A673 (cell line): ENCODE data around the gene IARS1. TPM values are rescaled to one million over a fixed set of nuclear protein-coding genes. Genes with fewer than 3 reads are reported as not detected.

ENCODE experiments used
- BruUV-seq: library from RNA; stranded (reverse); fragments of 400-500 nt; replicated peaks from 2 replicates; lab custom pipeline; 2021; lab: Mats Ljungman, UMichigan
- CTCF ChIA-PET: fragments of 300-600 bp; sonication (Branson Sonifier 250); formaldehyde crosslinking; loops from one replicate; lab custom pipeline; 2022; ENCODE audit warnings: antibody characterized with exemption; lab: Charles Lee
- POLR2A ChIA-PET: fragments of 300-600 bp; sonication (Branson Sonifier 250); formaldehyde crosslinking; loops from one replicate; lab custom pipeline; 2022; ENCODE audit warnings: antibody characterized with exemption; ENCODE audit not compliant: low non-redundant PET; lab: Charles Lee
- DNase-seq: peaks from one replicate; pipeline ENCODE4 v3.0.0-alpha.2; 2015; ENCODE audit warnings: low spot score
- H3K27ac ChIP-seq: fragments of 200-600 bp; sonication (generic); 2 replicates; pipeline ENCODE4 v1.5.1; 2016; ENCODE audit warnings: mixed run types, low read depth, mild to moderate bottlenecking, mixed read lengths, antibody characterized with exemption, low read length; ENCODE audit not compliant: poor library complexity, severe bottlenecking
- H3K27me3 ChIP-seq: fragments of 200-600 bp; sonication (generic); replicated peaks from 2 replicates; pipeline ENCODE4 v1.6.1; 2017; ENCODE audit warnings: mixed run types, low read depth, mild to moderate bottlenecking, mixed read lengths, antibody characterized with exemption, low read length; ENCODE audit not compliant: insufficient read depth, poor library complexity
- H3K36me3 ChIP-seq: fragments of 200-600 bp; sonication (generic); 2 replicates; pipeline ENCODE4 v1.6.1; 2016; ENCODE audit warnings: mixed run types, mild to moderate bottlenecking, mixed read lengths, antibody characterized with exemption, low read length; ENCODE audit not compliant: insufficient read depth, poor library complexity, severe bottlenecking
- H3K4me1 ChIP-seq: fragments of 200-600 bp; sonication (generic); 2 replicates; pipeline ENCODE4 v1.6.1; 2017; ENCODE audit warnings: mixed run types, mild to moderate bottlenecking, mixed read lengths, antibody characterized with exemption, low read length; ENCODE audit not compliant: insufficient read depth, poor library complexity, severe bottlenecking
- H3K4me3 ChIP-seq: fragments of 200-600 bp; sonication (generic); 2 replicates; pipeline ENCODE4 v1.5.1; 2016; ENCODE audit warnings: low read depth, mixed run types, mild to moderate bottlenecking, mixed read lengths, low read length; ENCODE audit not compliant: poor library complexity, severe bottlenecking
- H3K9me3 ChIP-seq: fragments of 200-600 bp; sonication (generic); 2 replicates; pipeline ENCODE4 v1.6.1; 2016; ENCODE audit warnings: mixed run types, low read depth, mild to moderate bottlenecking, mixed read lengths, antibody characterized with exemption, low read length; ENCODE audit not compliant: poor library complexity, severe bottlenecking
- EZH2 ChIP-seq: fragments of 200-600 bp; sonication (generic); IDR thresholded peaks from 2 replicates; pipeline ENCODE4 v1.6.1; 2017; ENCODE audit warnings: borderline replicate concordance, low read depth, mild to moderate bottlenecking, mixed read lengths, antibody characterized with exemption, low read length; ENCODE audit not compliant: poor library complexity, severe bottlenecking
- intact Hi-C: fragments of 100-400 bp; cut with micrococcal nuclease; formaldehyde crosslinking; loops from one replicate; pipeline ENCODE4 v1.10.0; 2022; ENCODE audit not compliant: unreplicated experiment
- total RNA-seq: library from RNA; stranded (reverse); gene quantifications from 2 replicates; pipeline ENCODE4 v1.2.3, GENCODE V29; 2021
- TF ChIP-seq, protein P1 (sequence below): fragments of 300-800, 200-600 bp; sonication (generic); conservative IDR thresholded peaks from 2 replicates; pipeline ENCODE4 v1.5.1; 2017; ENCODE audit warnings: low read depth, mild to moderate bottlenecking, antibody characterized with exemption, low read length, moderate library complexity, mixed read lengths

Gene IARS1
- total RNA-seq, 1 experiment from 2014 or later, result 273 TPM

DNA sequence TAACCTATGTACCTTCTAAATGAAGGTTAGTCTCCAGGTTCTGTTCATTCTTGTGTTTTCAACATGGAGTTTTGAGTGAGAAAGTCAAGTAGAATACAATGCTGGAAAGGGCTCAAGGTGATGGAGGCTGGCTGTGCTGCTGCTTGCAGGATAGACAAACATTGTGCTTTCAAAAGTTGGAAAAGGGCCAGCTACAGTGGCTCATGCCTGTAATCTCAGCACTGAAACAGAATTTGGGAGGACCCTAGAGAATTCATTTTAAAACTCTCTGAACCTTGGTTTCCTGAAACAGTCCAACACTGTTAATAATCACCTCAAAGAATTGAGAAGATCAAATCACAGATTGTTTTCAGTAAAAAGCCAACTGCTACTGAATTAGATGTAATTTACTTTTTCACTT lies 15.4 kb upstream of the IARS1 start:
- CTCF ChIA-PET, result no interaction called here
- Histone ChIP-seq H3K4me1 (no peaks in the 10 kb centered on the region), H3K36me3 (peaks cover 70% of the 10 kb centered on the region), H3K27me3 (no peaks in the 10 kb centered on the region), H3K4me3 (no peak overlapping the region), H3K27ac (no peak overlapping the region), H3K9me3 (no peaks in the 10 kb centered on the region)
- TF ChIP-seq, protein P1, sequence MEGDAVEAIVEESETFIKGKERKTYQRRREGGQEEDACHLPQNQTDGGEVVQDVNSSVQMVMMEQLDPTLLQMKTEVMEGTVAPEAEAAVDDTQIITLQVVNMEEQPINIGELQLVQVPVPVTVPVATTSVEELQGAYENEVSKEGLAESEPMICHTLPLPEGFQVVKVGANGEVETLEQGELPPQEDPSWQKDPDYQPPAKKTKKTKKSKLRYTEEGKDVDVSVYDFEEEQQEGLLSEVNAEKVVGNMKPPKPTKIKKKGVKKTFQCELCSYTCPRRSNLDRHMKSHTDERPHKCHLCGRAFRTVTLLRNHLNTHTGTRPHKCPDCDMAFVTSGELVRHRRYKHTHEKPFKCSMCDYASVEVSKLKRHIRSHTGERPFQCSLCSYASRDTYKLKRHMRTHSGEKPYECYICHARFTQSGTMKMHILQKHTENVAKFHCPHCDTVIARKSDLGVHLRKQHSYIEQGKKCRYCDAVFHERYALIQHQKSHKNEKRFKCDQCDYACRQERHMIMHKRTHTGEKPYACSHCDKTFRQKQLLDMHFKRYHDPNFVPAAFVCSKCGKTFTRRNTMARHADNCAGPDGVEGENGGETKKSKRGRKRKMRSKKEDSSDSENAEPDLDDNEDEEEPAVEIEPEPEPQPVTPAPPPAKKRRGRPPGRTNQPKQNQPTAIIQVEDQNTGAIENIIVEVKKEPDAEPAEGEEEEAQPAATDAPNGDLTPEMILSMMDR, result no peak
- TF ChIP-seq EZH2, result no peak
- BruUV-seq, result no TSS peak
- POLR2A ChIA-PET, result interaction anchor here (0.7 kb wide), 1 partner anchor 304 kb away, joined by 3 read pairs; no protein-coding TSS in a partner anchor
- intact Hi-C loops, result no loop called here
- DNase-seq, result no peak

GRCh38 chr9:92300936-92301335 lies 7.4 kb upstream of the IARS1 start:
- H3K9me3 ChIP-seq, result no peaks in the 10 kb centered on the region
- POLR2A ChIA-PET, result no interaction called here
- TF ChIP-seq EZH2, result no peak
- TF ChIP-seq, protein P1, result no peak
- no TSS peak for BruUV-seq
- CTCF ChIA-PET, result no interaction called here
- no peak for DNase-seq
- H3K4me3 ChIP-seq, result no peak overlapping the region
- peaks cover 87% of the 10 kb centered on the region for H3K36me3 ChIP-seq
- H3K27ac ChIP-seq, result no peak overlapping the region
- H3K27me3 ChIP-seq, result no peaks in the 10 kb centered on the region
- intact Hi-C loops, result no loop called here
- no peaks in the 10 kb centered on the region for H3K4me1 ChIP-seq

DNA sequence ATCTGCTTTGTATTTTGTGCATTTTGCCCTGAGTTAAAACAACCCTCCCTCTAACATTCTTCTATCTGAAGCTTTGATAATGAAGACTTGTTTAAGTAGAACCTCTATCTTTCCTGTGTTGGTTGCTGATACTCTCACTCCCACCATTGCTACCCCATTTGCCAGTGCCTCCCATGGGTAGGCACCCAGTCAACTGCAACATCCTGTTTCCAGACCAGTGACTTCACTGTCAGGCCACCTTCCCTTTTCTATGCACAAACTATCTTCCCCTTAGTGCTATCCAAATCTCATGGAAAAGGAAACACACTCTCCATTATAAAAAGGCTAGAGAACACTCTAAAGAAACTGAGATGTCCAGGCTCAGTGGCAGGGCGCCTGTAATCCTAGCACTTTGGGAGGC lies 5.6 kb upstream of the IARS1 start:
- ChIA-PET POLR2A (no interaction called here), CTCF (no interaction called here)
- BruUV-seq, result no TSS peak
- intact Hi-C loops, result no loop called here
- no peak overlapping the region for H3K27ac ChIP-seq
- no peaks in the 10 kb centered on the region for H3K27me3 ChIP-seq
- H3K9me3 ChIP-seq, result no peaks in the 10 kb centered on the region
- TF ChIP-seq, protein P1, result no peak
- no peak for TF ChIP-seq EZH2
- H3K4me1 ChIP-seq, result peaks cover 4% of the 10 kb centered on the region
- no peak for DNase-seq
- H3K4me3 ChIP-seq, result no peak overlapping the region
- peaks cover 70% of the 10 kb centered on the region for H3K36me3 ChIP-seq
